Measurements from ENCODE around the gene PKD2L1.
"Not testable (repeated sequence)": the region's sequence is repeated elsewhere in the genome, so short reads cannot be mapped to it uniquely, and the experiment has no call there.

The PKD2L1 gene

DNA sequence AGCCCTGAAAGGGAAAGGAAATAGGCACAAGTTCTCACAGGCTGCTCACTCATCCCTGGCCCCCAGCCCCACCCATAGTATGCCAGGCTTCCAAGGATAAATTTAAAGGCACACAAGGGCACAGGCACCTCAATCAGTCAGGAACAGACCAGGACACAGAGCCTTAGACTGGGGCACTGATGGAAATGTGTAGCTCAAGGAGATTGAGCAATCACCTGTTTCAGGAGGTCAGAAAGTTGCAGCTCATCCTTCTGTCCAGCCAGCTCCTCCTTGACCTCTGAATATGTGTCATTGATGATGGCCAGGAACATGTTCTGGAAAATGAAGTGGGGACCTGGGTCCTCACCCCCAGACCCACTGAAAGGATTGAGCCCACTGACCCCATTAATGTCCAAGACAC is 37.0 kb downstream of the PKD2L1 start:
- TF ChIP-seq CTCF (IDR thresholded peaks at IDR 0.05), result no peak
- H3K36me3 ChIP-seq, result no peaks in the 10 kb centered on the region
- peaks cover 19 to 21% of the 10 kb centered on the region in 2 experiments for H3K4me1 ChIP-seq (ENCODE audit: control insufficient read depth in 1 of 2, insufficient read depth in 1 of 2, low read depth in 1 of 2, low read length in 1 of 2)
- no peaks in the 10 kb centered on the region for H3K9me3 ChIP-seq
- H3K4me3 ChIP-seq (ENCODE audit: low read depth in 1 of 2, low read length in 1 of 2), result no peak overlapping the region
- H3K27me3 ChIP-seq, result peaks cover 32% of the 10 kb centered on the region
- H3K27ac ChIP-seq, result no peak overlapping the region

DNA sequence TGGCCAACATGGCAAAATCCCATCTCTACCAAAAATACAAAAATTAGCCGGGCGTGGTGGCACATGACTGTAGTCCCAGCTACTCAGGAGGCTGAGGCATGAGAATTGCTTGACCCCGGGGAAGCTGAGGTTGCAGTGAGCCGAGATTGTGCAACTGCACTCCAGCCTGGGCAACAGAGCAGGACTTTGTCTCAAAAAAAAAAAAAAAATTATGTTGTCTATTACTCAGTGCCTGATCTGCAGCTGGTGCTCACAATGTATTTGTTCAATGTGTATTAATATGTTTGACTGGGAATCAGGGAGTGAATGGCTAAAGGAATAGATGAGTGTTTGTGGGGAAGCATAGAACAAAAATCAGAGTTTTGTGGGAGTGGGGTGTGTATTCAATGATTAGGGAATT is 37.7 kb downstream of the PKD2L1 start:
- H3K36me3 ChIP-seq; H3K9me3 ChIP-seq; H3K27ac ChIP-seq; H3K4me3 ChIP-seq (ENCODE audit: low read depth in 1 of 2, low read length in 1 of 2): not testable (repeated sequence)
- Histone ChIP-seq H3K4me1 (ENCODE audit: control insufficient read depth in 1 of 2, insufficient read depth in 1 of 2, low read depth in 1 of 2, low read length in 1 of 2) (peaks cover 19 to 22% of the 10 kb centered on the region in 2 experiments), H3K27me3 (peaks cover 25% of the 10 kb centered on the region)

DNA sequence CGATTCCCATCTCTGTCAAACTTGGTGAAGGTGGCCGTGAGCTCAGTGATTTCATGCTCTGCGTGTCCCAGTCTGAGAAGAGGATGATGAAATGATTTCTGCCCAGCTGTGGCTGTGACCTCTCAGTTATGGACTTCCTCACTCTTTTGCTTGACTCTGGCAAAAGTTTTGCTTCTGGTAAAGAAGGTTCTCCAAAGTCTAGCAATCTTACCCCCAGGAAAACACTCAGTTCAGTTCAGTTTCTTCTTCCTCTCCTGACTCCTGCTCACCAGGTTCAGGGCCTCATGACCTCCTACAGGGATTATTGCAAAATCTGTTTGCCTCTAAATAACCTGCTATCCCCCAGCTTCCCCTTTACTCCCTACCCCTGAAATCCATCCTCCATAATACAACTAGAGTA is 38.7 kb downstream of the PKD2L1 start:
- Histone ChIP-seq H3K27me3 (peaks cover 15% of the 10 kb centered on the region), H3K4me3 (ENCODE audit: low read depth in 1 of 2, low read length in 1 of 2) (no peak overlapping the region), H3K36me3 (no peaks in the 10 kb centered on the region), H3K9me3 (no peaks in the 10 kb centered on the region), H3K27ac (peak overlapping the region; percentile 60), H3K4me1 (ENCODE audit: control insufficient read depth in 1 of 2, insufficient read depth in 1 of 2, low read depth in 1 of 2, low read length in 1 of 2) (peaks cover 26 to 29% of the 10 kb centered on the region in 2 experiments)
- TF ChIP-seq CTCF (IDR thresholded peaks at IDR 0.05), result no peak

DNA sequence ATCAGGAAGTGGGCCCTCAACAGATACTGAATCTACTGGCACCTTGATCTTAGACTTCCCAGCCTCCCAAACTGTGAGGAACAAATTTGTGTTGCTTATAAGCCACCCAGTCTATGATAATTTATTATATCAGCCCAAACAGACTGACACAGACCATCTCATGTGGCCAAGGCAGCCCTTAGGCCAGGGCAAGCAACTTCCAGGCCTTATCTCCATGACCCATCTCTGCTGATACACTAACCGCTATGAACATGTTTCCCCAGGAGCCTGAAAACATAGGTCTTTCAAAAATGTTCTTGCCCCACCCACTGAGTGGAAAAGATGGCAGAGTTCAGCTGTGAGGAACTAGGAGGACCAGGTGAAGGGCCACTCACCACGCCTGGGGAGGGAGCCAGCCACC is 40.4 kb downstream of the PKD2L1 start:
- Histone ChIP-seq H3K27ac (no peak overlapping the region), H3K4me3 (ENCODE audit: low read depth in 1 of 2, low read length in 1 of 2) (no peak overlapping the region), H3K4me1 (ENCODE audit: control insufficient read depth in 1 of 2, insufficient read depth in 1 of 2, low read depth in 1 of 2, low read length in 1 of 2) (peaks cover 39 to 42% of the 10 kb centered on the region in 2 experiments), H3K9me3 (no peaks in the 10 kb centered on the region), H3K27me3 (peaks cover 10% of the 10 kb centered on the region), H3K36me3 (no peaks in the 10 kb centered on the region)
- TF ChIP-seq CTCF (IDR thresholded peaks at IDR 0.05), result no peak

DNA sequence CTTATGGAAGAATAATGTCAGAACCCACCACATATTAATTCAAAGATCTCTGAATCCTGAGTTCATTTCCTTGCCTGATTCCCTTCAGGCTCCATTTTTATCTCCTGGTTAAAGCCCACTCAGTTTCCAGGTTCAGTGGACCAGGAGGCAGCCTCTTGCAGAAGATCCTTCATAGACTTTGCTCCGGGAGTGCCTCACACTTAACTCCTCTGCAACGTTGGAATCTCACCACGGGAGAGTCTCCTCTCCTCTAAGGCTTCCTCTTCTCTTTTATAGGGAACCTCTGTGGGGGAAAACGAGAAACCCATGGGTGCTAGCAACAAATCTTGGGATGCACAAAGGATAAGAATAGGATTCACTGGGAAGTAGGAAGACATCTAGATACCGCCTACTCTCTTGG is 41.8 kb downstream of the PKD2L1 start:
- Histone ChIP-seq H3K27me3 (no peaks in the 10 kb centered on the region), H3K36me3 (peaks cover 5% of the 10 kb centered on the region), H3K9me3 (no peaks in the 10 kb centered on the region), H3K4me1 (ENCODE audit: control insufficient read depth in 1 of 2, insufficient read depth in 1 of 2, low read depth in 1 of 2, low read length in 1 of 2) (peaks cover 39 to 42% of the 10 kb centered on the region in 2 experiments), H3K27ac (no peak overlapping the region), H3K4me3 (ENCODE audit: low read depth in 1 of 2, low read length in 1 of 2) (no peak overlapping the region)
- no peak for TF ChIP-seq CTCF (IDR thresholded peaks at IDR 0.05)

GRCh38 chr10:100287756-100288155 is 42.3 kb downstream of the PKD2L1 start:
- H3K4me3 ChIP-seq (ENCODE audit: low read depth in 1 of 2, low read length in 1 of 2), result no peak overlapping the region
- TF ChIP-seq CTCF (IDR thresholded peaks at IDR 0.05), result no peak
- H3K27ac ChIP-seq, result no peak overlapping the region
- no peaks in the 10 kb centered on the region for H3K9me3 ChIP-seq
- H3K36me3 ChIP-seq, result peaks cover 6% of the 10 kb centered on the region
- peaks cover 39 to 45% of the 10 kb centered on the region in 2 experiments for H3K4me1 ChIP-seq (ENCODE audit: control insufficient read depth in 1 of 2, insufficient read depth in 1 of 2, low read depth in 1 of 2, low read length in 1 of 2)
- H3K27me3 ChIP-seq, result no peaks in the 10 kb centered on the region

Data from neutrophil (primary cell).